ENCODE measurements around the gene TNC. TPM values are rescaled to one million over a fixed set of nuclear protein-coding genes. Genes with fewer than 3 reads are reported as not detected.

TNC gene
- total and polyA plus RNA-seq, 2 of the 4 experiments (the other 2 are of a cell fraction) = 192 to 253 TPM

DNA sequence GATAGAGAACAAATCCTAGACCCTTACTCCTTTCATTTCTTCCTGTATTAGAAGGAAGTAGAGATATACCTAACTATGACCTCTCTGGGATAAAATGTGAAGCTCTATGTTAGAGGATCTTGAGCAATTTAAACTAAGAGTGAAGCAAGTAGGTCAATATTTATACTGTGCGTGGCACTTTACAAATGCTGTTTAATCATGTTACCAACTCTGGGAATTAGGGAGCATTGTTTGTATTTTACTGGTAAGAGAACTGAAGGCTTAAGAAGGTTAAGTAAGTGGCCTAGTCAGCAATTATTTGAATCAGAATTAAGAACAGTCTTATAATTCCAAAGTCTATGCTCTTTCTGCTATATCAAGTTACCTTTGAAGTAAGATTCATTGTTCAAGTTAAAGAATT lies 12.0 kb downstream of the TNC start:
- no peak overlapping the region for H2AK5ac ChIP-seq (ENCODE audit: low read depth, low read length)
- no peak overlapping the region for H3K4me3 ChIP-seq (ENCODE audit: insufficient read depth, low read depth, low read length)
- BruUV-seq (replicated peaks) = no TSS peak
- no peak overlapping the region for H4K8ac ChIP-seq (ENCODE audit: low read depth in 2 of 2, low read length in 2 of 2)
- no peak overlapping the region for H4K91ac ChIP-seq (ENCODE audit: insufficient read depth, low read depth, low read length)
- H3K4me1 ChIP-seq (ENCODE audit: control insufficient read depth, insufficient read depth, low read length) = peaks cover 5% of the 10 kb centered on the region; the same call in 1 of the 2 replicates
- H2BK15ac ChIP-seq (ENCODE audit: low read depth, low read length) = no peak overlapping the region
- H2AK9ac ChIP-seq (replicated peaks; ENCODE audit: low read depth, low read length, poor library complexity) = no peak overlapping the region
- H4K20me1 ChIP-seq (ENCODE audit: insufficient read depth, low read length) = peaks cover 7% of the 10 kb centered on the region
- H3K14ac ChIP-seq (replicated peaks; ENCODE audit: low read depth, low read length) = no peak overlapping the region
- no peaks in the 10 kb centered on the region for H3K9me3 ChIP-seq (ENCODE audit: control insufficient read depth, insufficient read depth, low read length)
- H4K5ac ChIP-seq (ENCODE audit: low read depth, low read length) = no peak overlapping the region
- no peak for ATAC-seq (ENCODE audit: low read depth)
- ChIA-PET CTCF (no interaction called here), POLR2A (ENCODE audit: unreplicated experiment) (interaction anchor here (0.5 kb wide), 1 partner anchor 177 kb away, joined by 16 read pairs; no protein-coding TSS in a partner anchor)
- intact Hi-C loops (cut with micrococcal nuclease) (no loop called here), in situ Hi-C loops (cut with MboI; ENCODE audit: low sequenced_read_pairs) (no loop called here), dilution Hi-C loops (cut with HindIII; ENCODE audit: low sequenced_read_pairs, unreplicated experiment) (no loop called here)
- peaks cover 13% of the 10 kb centered on the region for H3K36me3 ChIP-seq (ENCODE audit: control insufficient read depth, insufficient read depth, low read length)
- H3K79me1 ChIP-seq (ENCODE audit: low read depth in 1 of 2, low read length in 2 of 2) = peaks cover 20 to 58% of the 10 kb centered on the region in 2 experiments; a peak in 3 of 4 replicates
- no peak overlapping the region for H3K9ac ChIP-seq (ENCODE audit: low read depth, low read length)
- no peak overlapping the region for H2AFZ ChIP-seq (replicated peaks; ENCODE audit: low read length, poor library complexity)
- peak; percentile 81 for TF ChIP-seq CEBPB (IDR thresholded peaks at IDR 0.05; ENCODE audit: low read depth, low read length)
- no peak for TF ChIP-seq FOS (IDR thresholded peaks at IDR 0.05; ENCODE audit: low read depth, low read length)
- TF ChIP-seq, protein P1, sequence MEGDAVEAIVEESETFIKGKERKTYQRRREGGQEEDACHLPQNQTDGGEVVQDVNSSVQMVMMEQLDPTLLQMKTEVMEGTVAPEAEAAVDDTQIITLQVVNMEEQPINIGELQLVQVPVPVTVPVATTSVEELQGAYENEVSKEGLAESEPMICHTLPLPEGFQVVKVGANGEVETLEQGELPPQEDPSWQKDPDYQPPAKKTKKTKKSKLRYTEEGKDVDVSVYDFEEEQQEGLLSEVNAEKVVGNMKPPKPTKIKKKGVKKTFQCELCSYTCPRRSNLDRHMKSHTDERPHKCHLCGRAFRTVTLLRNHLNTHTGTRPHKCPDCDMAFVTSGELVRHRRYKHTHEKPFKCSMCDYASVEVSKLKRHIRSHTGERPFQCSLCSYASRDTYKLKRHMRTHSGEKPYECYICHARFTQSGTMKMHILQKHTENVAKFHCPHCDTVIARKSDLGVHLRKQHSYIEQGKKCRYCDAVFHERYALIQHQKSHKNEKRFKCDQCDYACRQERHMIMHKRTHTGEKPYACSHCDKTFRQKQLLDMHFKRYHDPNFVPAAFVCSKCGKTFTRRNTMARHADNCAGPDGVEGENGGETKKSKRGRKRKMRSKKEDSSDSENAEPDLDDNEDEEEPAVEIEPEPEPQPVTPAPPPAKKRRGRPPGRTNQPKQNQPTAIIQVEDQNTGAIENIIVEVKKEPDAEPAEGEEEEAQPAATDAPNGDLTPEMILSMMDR (conservative IDR thresholded peaks at IDR 0.05; ENCODE audit: low read depth, low read length) = no peak
- no peak for TF ChIP-seq RFX5 (IDR thresholded peaks at IDR 0.05; ENCODE audit: low read depth, low read length)
- TF ChIP-seq, protein P2, sequence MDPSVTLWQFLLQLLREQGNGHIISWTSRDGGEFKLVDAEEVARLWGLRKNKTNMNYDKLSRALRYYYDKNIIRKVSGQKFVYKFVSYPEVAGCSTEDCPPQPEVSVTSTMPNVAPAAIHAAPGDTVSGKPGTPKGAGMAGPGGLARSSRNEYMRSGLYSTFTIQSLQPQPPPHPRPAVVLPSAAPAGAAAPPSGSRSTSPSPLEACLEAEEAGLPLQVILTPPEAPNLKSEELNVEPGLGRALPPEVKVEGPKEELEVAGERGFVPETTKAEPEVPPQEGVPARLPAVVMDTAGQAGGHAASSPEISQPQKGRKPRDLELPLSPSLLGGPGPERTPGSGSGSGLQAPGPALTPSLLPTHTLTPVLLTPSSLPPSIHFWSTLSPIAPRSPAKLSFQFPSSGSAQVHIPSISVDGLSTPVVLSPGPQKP (IDR thresholded peaks at IDR 0.05; ENCODE audit: borderline replicate concordance, low read depth, low read length) = no peak
- no peak for TF ChIP-seq RCOR1 (IDR thresholded peaks at IDR 0.05; ENCODE audit: insufficient replicate concordance, low read length)
- peak; percentile 88 for TF ChIP-seq MAFK (IDR thresholded peaks at IDR 0.05; ENCODE audit: low read depth, low read length)
- no peak for TF ChIP-seq RAD21 (IDR thresholded peaks at IDR 0.05; ENCODE audit: low read length)
- TF ChIP-seq CHD1 (IDR thresholded peaks at IDR 0.05; ENCODE audit: low read depth, low read length) = no peak
- no peak overlapping the region for H3K56ac ChIP-seq (ENCODE audit: extremely low read depth, insufficient read depth, low read length)
- peak overlapping the region; percentile 29; the same call in 1 of the 2 replicates for H3K23ac ChIP-seq (ENCODE audit: low read depth, low read length)
- no peak overlapping the region for H3K18ac ChIP-seq (ENCODE audit: low read depth, low read length)
- peak; percentile 29 for DNase-seq
- no peak overlapping the region; the same call in 1 of the 2 replicates for H3K4me2 ChIP-seq (ENCODE audit: low read depth, low read length)
- H2BK5ac ChIP-seq (ENCODE audit: low read depth, low read length, poor library complexity, severe bottlenecking) = no peak overlapping the region
- H3K27me3 ChIP-seq (ENCODE audit: control insufficient read depth, insufficient read depth, low read length) = no peaks in the 10 kb centered on the region
- H3K4ac ChIP-seq (ENCODE audit: low read depth, low read length) = no peak overlapping the region
- no peak overlapping the region for H2BK120ac ChIP-seq (ENCODE audit: low read depth, low read length)
- peaks cover 3% of the 10 kb centered on the region for H3K9me1 ChIP-seq (ENCODE audit: insufficient read depth, low read length)
- H3K27ac ChIP-seq (ENCODE audit: insufficient read depth, low read length) = no peak overlapping the region
- no CpG with 5 or more reads among the region's 1 CpG for WGBS, 2 experiments (ENCODE audit: extremely low coverage in 2 of 2, insufficient read length in 1 of 2)
- no peak overlapping the region for H2BK20ac ChIP-seq (ENCODE audit: low read depth, low read length)

Data from IMR-90 (cell line).